DMS153 treated with DMSO at 0.1 percent for 48 hours (cell line): ENCODE measurements around the gene UNK.

Experiments
- DNase-seq: peaks from one replicate; lab custom pipeline; 2025; ENCODE audit not compliant: unreplicated experiment; lab: John Stamatoyannopoulos, UW

The UNK gene

DNA sequence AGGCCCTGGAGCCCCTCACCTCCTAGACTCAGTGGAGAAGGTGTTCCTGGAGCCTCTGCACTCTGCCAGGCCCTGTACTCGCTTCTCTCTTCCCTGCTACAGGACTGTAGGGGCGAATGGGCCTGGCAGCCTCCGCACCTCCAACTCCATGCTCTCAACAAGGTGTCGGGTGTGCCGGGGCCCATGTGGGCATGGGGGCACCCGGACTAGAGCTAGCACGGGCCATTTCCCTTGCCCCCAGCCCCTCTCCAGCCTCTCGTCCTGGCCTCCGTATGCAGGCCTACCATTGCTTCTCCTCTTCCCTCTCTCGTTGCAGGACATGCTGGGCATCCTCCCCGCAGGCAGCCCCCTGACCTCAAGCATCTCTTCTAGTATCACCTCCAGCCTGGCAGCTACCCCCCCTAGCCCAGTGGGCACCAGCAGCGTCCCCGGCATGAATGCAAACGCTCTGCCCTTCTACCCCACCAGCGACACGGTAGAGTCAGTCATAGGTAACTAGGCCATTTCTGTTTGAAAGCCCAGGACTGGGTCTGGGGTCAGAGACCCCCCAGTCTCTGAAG, 33.8 kb downstream of the UNK start:
- DNase-seq = no peak

DNA sequence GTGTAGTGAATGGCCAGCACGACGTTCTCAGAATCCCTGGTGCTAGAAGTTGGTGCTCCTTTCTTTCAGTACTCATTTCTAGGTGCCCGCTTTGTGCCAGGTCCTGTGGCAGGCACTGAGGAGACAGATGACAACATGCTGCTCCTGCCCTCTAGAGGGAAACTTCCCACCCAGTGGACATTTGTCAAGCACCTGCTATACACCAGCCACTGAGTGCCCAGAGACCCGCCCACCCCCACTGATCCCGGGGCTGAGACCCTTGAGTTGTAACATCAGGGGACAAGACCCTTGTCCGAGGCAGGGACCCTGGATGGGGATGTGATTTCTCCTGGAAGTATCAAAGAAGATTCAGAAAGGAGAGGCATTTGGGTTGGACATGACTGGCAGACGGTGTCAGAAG, 34.5 kb downstream of the UNK start:
- no peak for DNase-seq

DNA sequence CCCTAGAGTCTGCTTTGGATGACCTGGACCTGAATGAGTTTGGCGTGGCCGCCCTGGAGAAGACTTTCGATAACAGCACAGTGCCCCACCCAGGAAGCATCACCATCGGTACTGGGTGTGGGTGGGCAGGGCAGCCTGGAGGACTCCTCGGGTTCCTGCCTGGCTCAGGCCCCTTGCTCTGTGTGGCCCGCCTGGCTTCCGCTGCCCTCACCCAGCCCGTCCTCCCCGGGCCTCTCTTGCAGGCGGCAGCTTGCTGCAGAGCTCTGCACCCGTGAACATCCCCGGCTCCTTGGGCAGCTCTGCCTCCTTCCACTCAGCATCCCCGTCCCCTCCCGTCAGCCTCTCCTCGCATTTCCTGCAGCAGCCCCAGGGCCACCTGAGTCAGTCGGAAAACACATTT, 35.1 kb downstream of the UNK start:
- no peak for DNase-seq

DNA sequence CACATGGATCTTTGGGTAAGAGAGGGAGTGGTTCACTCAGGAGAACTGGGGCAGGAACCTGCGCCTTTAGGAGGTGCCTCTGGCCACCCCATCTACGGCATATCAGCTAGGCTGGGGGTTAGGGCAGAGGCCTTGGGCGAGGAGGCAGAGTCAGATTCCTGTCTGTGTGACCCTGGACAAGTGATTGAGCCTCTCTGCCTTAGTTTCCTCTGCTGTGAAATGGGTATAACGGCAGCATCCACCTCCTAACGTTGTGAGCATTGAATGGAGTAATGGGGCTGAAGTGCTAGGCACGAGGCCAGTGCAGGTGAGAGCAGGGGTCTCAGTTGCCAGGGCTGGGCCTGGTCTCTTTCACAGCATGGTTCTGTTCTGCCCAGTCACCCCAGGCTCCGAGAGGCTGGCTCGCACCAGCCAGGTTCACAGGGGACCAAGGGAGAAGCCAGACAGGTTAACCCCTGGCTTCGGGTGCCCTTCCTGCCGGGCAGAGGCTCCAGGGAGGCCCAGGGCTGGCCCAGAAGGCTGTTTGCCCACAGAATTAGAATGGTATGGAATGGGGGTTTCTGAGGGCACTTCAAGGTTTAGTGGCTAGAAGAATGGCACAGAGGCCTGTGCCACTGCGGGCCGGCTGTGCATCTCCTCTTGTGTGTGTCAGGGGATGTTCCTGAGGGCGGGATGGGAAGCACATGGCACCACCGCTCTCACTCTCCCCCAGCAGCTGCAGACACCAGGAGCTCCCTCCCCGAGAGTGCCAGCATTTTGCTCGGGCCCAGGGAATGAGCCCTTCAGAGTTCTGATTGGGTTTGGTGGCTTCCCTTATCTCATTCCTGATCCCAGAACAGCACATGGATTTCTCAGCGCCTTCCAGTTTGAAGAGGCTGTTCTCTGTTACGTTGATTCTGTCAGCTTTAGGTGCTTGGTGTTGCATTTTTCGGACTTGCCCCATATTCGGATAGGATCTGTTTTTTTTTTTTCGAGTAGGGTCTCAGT, 35.8 kb downstream of the UNK start:
- DNase-seq = no peak

DNA sequence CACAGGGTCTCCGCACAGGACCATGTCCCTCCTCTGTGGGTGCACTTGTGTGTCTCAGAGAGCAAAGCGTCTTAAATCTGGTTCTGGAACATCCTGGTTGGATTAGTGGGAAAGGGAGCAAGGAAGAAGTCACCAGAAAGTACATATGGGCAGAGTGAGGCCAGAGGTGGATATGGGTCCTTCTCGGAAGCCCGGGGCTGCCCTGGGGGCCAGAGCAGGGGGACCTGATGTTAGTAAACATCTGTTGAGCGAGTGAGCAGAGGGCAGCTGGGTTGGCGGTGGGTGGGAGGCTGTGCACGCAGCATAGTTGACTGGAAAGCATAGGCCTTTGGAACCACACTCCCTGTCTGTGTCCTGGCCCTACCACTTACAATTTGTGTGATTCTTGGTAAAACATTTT, 36.9 kb downstream of the UNK start:
- no peak for DNase-seq

DNA sequence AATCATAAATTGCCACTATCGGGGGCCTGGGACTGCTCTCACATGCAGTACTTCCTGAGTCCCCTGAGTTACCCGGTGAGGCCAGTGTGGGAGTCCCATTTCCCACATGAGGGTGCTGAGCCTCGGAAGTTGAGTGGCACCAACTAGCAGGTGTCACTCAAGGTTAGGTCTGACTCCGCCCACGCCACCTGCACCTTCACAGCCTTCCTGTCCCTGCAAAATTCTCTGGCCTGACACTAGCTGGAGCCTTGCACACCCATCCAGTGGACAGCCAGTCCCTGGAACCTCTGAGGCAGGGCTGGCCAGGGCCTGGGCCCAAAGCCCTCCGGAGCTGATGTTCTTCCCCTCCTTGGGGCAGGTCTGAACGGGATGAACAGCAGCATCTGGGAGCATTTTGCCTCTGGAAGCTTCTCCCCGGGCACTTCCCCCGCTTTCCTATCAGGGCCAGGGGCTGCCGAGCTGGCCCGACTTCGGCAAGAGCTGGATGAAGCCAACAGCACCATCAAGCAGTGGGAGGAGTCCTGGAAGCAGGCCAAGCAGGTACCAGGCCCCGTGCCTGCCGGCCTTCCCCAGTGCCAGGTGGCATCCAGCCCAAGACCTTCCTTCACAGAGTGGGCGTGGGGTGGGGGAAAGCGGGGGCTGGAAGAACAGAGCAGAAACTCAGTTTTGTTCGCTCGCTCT, 37.7 kb downstream of the UNK start:
- peak; percentile 38 for DNase-seq

DNA sequence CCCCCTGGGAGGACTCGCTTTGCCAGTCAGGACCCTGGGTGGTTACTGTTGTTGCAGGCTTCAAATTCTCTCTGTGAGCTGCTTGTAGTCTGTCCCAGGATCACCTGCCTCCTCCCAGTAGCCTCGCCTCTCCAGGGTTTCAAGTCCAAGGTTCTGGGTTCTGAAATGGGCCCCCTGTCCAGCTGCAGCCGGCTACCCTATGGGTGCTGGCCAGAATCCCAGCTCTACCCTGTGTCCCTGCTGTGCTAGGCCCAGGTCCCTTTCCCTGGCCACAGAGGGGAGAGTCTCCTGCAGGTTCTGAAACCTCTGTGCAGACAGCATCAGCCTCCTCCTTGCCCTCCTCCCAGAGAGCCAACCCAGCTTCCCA, 38.2 kb downstream of the UNK start:
- no peak for DNase-seq

DNA sequence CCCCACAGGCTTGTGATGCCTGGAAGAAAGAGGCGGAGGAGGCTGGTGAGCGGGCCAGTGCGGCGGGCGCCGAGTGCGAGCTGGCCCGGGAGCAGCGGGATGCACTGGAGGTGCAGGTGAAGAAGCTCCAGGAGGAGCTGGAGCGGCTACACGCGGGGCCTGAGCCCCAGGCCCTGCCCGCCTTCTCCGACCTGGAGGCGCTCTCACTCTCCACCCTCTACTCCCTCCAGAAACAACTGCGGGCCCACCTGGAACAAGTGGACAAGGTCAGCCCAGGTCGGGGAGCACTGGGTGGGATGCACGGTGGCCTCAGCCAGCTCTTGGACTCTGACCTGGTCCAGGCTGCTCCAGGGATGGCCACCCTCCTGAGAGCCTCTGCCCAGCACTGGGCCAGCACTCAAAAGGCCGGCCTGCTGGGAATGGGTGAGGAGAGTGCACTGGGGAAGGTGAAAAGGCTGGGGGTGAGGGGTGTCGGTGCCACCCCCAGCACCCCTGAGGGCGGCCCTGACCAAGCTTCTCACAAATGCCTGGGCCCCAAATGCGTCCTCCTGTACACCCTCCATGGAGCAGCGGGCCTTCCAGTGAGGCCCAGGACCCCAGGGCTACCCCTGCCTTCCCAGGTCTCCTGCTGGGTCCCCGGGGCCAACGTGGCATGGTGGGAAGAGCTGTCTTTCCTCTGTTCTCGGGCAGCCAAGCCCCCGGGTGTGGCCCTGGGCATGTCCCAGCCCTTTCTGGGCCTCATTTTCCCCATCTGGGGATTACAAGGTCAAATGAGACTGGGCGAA, 38.8 kb downstream of the UNK start:
- no peak for DNase-seq

DNA sequence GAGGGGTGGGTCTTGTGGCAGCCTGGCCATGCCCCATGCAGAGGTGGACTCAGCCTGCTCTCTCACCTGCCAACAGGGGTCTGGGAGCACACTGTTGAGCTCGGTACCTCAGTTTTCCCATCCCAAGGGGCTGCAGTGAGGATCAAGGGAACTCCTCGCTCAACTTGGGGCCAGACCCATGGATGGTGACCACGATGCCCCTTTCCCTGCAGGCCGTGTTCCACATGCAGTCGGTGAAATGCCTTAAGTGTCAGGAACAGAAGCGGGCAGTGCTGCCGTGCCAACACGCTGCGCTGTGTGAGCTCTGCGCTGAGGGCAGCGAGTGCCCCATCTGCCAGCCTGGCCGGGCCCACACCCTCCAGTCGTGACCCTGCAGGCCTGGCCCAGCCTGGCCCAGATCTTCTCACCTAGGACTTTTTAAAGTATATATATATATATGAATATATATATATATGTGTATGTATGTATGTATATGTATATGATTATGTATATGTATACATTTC, 39.5 kb downstream of the UNK start:
- DNase-seq = no peak

DNA sequence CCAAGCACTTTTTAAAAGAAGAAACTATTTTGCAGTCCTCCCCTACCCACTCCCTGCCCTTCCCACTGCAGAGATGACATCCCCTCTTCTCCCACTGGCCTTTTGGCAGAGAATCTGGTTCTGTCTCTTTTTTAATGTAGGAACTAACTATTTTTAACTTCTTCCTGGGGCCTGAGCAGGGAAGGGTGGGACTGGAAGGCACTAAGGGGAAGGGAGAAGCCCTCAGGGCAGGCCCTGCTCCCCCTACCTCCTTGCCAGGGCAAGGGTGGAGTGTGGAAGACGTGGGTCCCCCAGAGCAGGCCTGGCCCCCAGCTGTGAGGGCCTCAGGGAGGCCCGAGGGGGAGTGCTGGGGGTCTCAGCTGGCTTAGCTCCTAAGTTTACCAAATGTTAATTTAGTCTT, 40.1 kb downstream of the UNK start:
- no peak for DNase-seq

DNA sequence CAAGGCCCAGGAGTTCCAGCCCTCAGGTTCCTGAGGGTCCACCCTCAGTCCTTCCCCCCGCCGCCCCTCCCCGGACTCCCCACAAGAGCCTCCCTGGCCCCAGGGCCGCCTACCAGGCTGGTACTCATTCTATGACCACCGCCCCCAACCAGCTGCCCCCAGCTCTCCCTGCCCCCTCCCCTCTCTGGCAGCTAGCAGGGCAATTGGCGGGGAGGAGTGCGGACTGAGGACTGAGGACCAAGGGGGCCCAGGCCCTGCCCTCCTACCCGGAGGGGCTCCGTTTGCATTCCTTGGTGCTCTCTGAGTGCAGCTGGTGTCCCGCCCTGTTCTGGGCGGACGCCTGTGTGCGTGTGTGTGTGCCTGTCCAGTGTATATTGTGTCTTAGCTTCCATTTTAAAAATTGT, 40.5 kb downstream of the UNK start:
- DNase-seq = no peak

DNA sequence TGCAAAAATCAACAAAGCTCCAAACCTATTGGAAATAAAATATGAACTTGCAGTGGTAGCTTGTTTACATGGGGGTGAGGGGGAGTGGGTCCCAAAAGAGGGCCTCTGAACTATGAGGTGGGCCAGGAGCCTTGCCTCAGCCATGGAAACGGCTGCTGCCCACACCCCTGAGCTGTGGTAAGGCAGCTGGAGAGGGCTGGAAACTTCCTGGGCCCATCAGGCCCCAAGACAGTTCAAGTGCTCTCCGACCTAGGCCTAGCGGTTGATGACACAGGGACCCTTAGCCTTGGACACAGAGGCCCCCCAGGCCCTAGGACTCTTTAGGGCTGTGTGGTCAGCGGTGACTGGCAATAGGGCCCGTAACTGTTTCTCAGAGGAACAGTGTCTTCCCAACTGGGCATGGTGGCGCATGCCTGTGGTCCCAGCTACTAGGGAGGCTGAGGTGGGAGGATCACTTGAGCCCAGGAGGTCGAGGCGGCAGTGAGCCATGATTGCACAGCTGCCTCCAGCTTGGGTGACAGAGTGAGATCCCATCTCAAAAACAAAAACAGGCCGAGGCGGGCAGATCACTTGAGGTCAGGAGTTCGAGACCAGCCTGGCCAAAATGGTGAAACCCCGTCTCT, 41.3 kb downstream of the UNK start:
- DNase-seq = no peak

DNA sequence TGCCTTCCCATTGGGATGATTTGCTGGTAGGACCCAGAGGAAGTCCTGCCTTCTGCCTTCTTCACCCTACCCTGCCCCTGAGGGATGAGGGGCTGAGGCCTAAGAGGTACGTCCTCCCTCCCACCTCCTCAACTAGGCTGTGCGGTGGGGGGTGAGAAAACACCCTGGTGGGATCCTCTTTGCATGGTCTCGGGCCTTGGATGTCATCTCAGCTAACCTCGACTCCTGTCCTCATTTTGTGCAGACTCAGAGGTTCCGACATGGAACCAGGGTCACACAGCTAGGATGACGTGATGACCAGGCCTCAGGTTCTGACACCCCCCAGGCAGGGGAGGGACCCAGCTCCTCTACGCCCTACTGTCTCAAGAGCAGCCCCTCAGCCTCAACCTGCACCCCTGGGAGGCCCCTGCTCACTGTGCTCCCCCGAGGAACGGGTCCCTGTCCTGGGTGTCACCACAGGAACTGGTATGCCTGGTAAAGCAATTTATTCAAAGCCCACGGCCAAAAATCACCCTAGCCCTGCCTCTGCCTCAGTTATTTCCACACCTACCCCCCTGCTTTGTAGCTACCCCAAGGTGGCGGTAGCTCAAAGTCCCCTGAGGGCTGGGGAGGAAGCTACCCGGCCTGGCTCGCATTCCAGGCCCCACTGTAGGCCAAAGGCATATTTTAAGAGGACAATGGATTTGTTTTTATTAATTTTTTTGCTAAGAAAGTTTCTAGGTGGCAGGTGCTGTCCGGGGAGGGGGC, 42.1 kb downstream of the UNK start:
- DNase-seq = no peak

DNA sequence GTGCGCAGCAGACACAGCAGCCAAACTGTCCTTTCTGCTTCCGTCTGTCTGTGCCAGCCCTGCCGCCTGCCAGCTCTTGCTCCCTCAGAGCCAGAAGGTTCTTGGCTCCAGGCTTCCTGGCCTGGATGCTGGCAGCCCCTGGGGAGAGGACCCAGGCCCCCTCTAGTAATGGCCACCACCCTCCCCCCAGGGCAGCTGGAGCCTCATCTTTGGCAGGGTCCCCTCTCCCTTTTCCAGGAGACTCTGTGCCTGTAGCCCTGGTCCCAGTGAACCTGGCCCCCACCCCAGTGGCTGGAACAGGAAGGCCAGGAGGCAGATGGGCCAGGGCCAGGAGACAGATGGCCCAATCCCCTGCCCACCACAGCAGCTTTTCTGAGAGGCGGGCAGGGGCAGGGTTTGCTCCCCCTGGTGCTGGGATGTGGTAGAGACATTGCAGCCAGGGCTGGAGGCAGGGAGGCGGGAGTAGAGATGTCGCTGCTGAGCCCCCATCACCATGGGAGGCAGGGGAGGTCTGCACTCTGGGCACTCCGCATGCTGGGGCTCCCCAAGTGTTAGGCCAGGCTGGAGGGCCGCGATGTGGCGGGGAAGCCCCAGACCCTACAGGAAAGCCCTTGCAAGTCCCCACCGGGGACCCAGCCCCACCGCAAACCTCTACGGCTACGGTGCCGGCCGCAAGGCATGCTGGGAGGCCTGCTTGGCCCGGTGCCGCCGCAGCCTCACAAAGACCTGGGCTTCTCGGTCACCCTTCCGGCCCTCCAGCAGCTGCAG, 42.9 kb downstream of the UNK start:
- peak; percentile 48 for DNase-seq

DNA sequence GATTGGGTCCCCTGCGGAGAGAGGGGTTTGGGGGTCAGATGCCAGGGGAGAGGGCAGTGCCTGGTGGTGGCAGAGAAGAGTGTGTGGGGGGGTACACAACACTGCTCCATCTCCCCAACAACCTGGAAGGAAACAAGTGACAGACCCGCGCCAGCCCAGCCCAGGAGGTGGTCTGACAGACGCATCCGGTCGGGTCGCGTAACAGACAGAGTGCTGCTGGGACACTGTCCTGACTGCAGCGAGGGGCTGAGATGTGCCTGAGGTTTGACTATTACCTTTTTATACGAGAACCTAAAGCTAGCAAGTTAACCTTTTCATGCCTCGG, 43.4 kb downstream of the UNK start:
- no peak for DNase-seq

DNA sequence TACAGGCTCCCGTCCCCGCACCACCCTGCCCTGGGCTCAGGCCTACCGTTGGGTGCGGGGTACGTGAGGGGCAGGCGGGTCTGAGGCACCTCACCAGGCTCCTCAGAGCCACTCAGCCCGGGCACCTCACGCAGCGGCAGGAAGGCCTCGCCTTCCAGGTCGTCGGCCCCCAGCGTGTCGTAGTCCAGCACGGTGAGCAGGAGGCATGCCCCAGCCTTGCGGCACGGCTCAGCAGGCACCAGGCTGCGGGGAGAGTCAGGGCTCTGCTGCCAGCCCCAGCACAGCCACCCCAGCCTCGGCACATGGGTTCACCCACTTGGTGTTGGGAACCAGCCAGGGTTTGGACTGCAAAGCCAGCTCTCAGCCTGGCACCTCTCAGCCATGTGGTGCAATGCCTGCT, 44.1 kb downstream of the UNK start:
- no peak for DNase-seq

DNA sequence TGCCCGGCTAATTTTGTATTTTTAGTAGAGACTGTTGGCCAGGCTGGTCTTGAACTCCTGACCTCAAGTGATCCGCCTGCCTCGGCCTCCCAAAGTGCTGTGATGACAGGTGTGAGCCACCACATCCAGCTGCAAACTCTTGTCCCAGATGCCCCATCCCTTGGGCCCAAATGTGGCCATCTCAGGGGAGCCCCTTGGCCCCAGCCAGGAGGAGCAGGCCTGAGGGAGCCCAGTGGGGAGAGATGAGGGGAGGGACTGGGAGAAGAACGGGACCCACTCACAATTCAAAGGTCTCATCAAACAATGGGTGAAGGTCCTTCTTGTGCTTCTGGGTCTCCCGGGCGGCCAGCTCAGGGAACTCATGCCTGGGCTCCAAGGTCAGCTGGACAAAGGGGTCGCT, 45.1 kb downstream of the UNK start:
- DNase-seq = no peak

DNA sequence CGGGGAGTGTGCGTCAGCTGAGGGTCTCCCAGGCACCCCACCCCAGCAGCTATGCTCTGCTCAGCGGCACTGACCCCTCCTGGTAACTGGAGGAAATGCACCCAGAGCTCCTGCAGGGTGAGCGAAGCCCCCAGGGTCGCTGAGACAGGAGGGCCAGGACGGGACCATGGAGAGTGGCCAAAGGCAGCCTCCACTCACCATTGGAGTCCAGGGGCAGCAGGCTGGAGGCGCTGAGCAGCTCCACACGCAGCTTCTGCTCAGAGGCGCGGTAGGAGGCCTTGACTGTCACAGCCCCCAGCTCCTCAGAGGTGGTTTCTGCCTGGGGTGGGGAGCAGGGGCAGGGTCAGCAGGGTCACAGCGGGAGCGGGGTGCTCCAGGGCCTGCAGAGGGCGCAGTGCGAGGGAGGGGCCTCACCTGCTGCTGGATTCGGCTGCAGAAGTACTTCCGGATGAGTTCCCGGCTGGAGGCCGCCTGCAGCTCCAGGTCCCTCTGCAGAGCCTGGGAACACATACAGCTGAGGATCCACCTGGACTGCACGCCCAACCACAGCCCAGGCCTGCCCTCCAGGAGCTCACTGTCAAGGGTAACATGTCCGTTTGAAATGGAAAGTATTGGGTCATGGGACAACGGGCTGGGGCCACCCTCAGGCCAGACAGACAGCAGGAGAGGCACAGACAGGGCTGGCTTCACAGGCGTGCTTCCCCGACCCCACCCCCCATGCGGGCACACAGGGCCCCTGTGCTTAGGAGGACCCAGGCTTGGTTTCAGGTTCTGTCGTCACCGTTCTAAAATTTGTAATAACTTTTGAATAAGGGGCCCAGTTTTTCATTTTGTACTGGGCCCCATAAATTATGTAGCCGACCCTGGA, 45.8 kb downstream of the UNK start:
- no peak for DNase-seq
